BE2C (cell line): ENCODE data around the gene SNAP25. TPM values are rescaled to one million over a fixed set of nuclear protein-coding genes. Genes with fewer than 3 reads are reported as not detected.

ENCODE experiments used
- DNase-seq: peaks from one replicate; pipeline ENCODE4 v3.0.0-alpha.2; 2020
- H3K27me3 ChIP-seq: fragments of 250-450 bp; sonication (Bioruptor Pico); 2 replicates; pipeline ENCODE4 v1.5.1; 2020; ENCODE audit warnings: mild to moderate bottlenecking
- H3K36me3 ChIP-seq: fragments of 250-450 bp; sonication (Bioruptor Pico); 2 replicates; pipeline ENCODE4 v1.5.1; 2020; ENCODE audit warnings: mild to moderate bottlenecking
- H3K4me1 ChIP-seq: fragments of 250-450 bp; sonication (Bioruptor Pico); 2 replicates; pipeline ENCODE4 v1.5.1; 2020
- H3K4me3 ChIP-seq: 2 replicates; pipeline ENCODE4 v1.5.1; 2011; ENCODE audit warnings: low read depth, low read length
- H3K9me3 ChIP-seq: fragments of 250-450 bp; sonication (Bioruptor Pico); 2 replicates; pipeline ENCODE4 v1.5.1; 2020
- polyA plus RNA-seq: library from polyadenylated mRNA; unstranded; fragments of >200 nt; gene quantifications from one replicate; pipeline ENCODE4 v1.2.1, GENCODE V29; 2012; ENCODE audit warnings: low read depth, missing spikeins; ENCODE audit not compliant: insufficient read length, insufficient read depth
- TF ChIP-seq, protein P1 (sequence below): IDR thresholded peaks from 2 replicates; pipeline ENCODE4 v1.5.1; 2012; ENCODE audit warnings: mild to moderate bottlenecking, low read depth, low read length

Gene SNAP25
- 61.0 TPM for polyA plus RNA-seq

GRCh38 chr20:10218536-10219451 is at the start of gene SNAP25:
Gene SNAP25 (plus strand): TSS chr20:10218830. CDS start chr20:10275492, 56,662 bp downstream.
- TF ChIP-seq, protein P1, sequence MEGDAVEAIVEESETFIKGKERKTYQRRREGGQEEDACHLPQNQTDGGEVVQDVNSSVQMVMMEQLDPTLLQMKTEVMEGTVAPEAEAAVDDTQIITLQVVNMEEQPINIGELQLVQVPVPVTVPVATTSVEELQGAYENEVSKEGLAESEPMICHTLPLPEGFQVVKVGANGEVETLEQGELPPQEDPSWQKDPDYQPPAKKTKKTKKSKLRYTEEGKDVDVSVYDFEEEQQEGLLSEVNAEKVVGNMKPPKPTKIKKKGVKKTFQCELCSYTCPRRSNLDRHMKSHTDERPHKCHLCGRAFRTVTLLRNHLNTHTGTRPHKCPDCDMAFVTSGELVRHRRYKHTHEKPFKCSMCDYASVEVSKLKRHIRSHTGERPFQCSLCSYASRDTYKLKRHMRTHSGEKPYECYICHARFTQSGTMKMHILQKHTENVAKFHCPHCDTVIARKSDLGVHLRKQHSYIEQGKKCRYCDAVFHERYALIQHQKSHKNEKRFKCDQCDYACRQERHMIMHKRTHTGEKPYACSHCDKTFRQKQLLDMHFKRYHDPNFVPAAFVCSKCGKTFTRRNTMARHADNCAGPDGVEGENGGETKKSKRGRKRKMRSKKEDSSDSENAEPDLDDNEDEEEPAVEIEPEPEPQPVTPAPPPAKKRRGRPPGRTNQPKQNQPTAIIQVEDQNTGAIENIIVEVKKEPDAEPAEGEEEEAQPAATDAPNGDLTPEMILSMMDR, result no peak
- peak; percentile 90 for DNase-seq
- H3K4me1 ChIP-seq, result no peaks in the 10 kb centered on the region
- no peaks in the 10 kb centered on the region for H3K9me3 ChIP-seq
- H3K4me3 ChIP-seq, result peak within 1 kb of the TSS; percentile 98
- H3K36me3 ChIP-seq, result no peaks in the 10 kb centered on the region
- H3K27me3 ChIP-seq, result no peaks in the 10 kb centered on the region

DNA sequence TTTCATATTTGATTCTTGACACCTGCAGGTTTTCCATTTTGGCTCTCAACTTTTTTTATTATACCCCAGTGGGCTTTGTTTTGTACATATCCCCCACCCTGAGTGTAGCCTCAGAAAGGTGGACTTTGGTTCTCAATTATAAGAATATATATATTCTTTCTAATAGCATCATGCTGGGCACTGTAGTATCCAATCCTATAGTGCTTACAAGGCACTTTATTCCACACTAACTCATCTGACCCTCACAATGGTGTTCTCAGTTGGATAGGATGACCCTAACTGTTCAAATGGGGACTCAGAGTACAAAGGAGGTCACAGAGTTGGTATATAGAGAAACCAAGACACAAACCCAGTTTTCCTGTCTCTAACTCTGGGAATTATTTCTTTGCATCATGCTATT is 48.9 kb upstream of the SNAP25 start:
- peaks cover 2% of the 10 kb centered on the region; the same call in 1 of the 2 replicates for H3K4me1 ChIP-seq
- H3K36me3 ChIP-seq, result no peaks in the 10 kb centered on the region
- H3K4me3 ChIP-seq, result no peak overlapping the region
- H3K27me3 ChIP-seq, result no peaks in the 10 kb centered on the region; the same call in 1 of the 2 replicates
- TF ChIP-seq, protein P1, result no peak
- no peak for DNase-seq
- no peaks in the 10 kb centered on the region for H3K9me3 ChIP-seq

DNA sequence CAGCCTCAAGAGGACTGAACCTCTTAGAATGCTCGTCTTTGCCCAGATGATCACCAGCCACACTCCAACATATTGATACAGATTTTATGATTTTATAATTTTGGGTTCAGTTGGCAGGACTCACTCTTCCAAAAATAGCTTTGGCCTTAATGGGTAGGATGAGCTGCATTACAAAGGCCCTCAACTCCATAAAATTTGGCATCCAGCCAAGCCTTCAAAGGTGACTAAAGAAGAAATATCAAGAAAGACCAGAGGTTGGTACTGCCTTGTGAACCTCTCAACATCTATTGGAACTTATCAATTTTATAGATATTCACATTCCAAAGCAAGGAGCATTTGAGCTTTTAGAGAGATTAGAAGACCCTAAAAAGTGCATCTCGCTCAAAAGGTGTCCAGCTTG is 48.4 kb upstream of the SNAP25 start:
- Histone ChIP-seq H3K36me3 (no peaks in the 10 kb centered on the region), H3K4me1 (peaks cover 3% of the 10 kb centered on the region; the same call in 1 of the 2 replicates), H3K27me3 (no peaks in the 10 kb centered on the region; the same call in 1 of the 2 replicates), H3K4me3 (no peak overlapping the region), H3K9me3 (no peaks in the 10 kb centered on the region)
- TF ChIP-seq, protein P1, result no peak
- DNase-seq, result no peak

- H3K4me1 ChIP-seq, result peaks cover 9% of the 10 kb centered on the region
- no peaks in the 10 kb centered on the region for H3K9me3 ChIP-seq
- TF ChIP-seq, protein P1, result no peak; the same call in 1 of the 2 replicates
- DNase-seq, result peak; percentile 78
- H3K27me3 ChIP-seq, result no peaks in the 10 kb centered on the region
- peak overlapping the region; percentile 64 for H3K4me3 ChIP-seq
- no peaks in the 10 kb centered on the region for H3K36me3 ChIP-seq
Measured at GRCh38 chr20:10171864-10172751, 46.5 kb upstream of the SNAP25 start.

GRCh38 chr20:10172998-10173655 is 45.5 kb upstream of the SNAP25 start:
- Histone ChIP-seq H3K36me3 (no peaks in the 10 kb centered on the region), H3K4me1 (peaks cover 9% of the 10 kb centered on the region), H3K4me3 (peak overlapping the region; percentile 64), H3K9me3 (no peaks in the 10 kb centered on the region), H3K27me3 (no peaks in the 10 kb centered on the region)
- TF ChIP-seq, protein P1, result no peak
- DNase-seq, result no peak
